Neuronal stem cell (in vitro differentiated cells): ENCODE measurements around the gene GLDN.

Experiments
- DNase-seq: peaks from one replicate; pipeline ENCODE4 v3.0.0-alpha.2; 2013; ENCODE audit warnings: low spot score
- H2AFZ ChIP-seq: one replicate; pipeline ENCODE4 v1.6.1; 2013; ENCODE audit warnings: mild to moderate bottlenecking, low read length, inconsistent platforms
- H2AK5ac ChIP-seq: 2 replicates; pipeline ENCODE4 v1.6.1; 2013; ENCODE audit warnings: low read depth, mild to moderate bottlenecking, inconsistent platforms, low read length, moderate library complexity, mixed read lengths
- H2BK120ac ChIP-seq: 2 replicates; pipeline ENCODE4 v1.6.1; 2013; ENCODE audit warnings: low read depth, mild to moderate bottlenecking, inconsistent platforms, low read length, moderate library complexity, mixed read lengths
- H2BK12ac ChIP-seq: one replicate; pipeline ENCODE4 v1.6.1; 2013; ENCODE audit warnings: low read length, inconsistent platforms
- H2BK15ac ChIP-seq: 2 replicates; pipeline ENCODE4 v1.6.1; 2013; ENCODE audit warnings: mild to moderate bottlenecking, low read length, inconsistent platforms, mixed read lengths
- H2BK5ac ChIP-seq: one replicate; pipeline ENCODE4 v1.6.1; 2013; ENCODE audit warnings: inconsistent platforms, mild to moderate bottlenecking, low read length, moderate library complexity
- H3K14ac ChIP-seq: one replicate; pipeline ENCODE4 v1.6.1; 2013; ENCODE audit warnings: low read length, inconsistent platforms
- H3K18ac ChIP-seq: 2 replicates; pipeline ENCODE4 v1.6.1; 2013; ENCODE audit warnings: low read length, inconsistent platforms
- H3K23ac ChIP-seq: 2 replicates; pipeline ENCODE4 v1.6.1; 2013; ENCODE audit warnings: low read depth, mild to moderate bottlenecking, mixed read lengths, low read length, inconsistent platforms; ENCODE audit not compliant: poor library complexity
- H3K27ac ChIP-seq: replicated peaks from 3 replicates; pipeline ENCODE4 v1.5.1; 2013; ENCODE audit warnings: low read length, inconsistent platforms
- H3K27me3 ChIP-seq, 3 experiments: 2 replicates each; pipeline ENCODE4 v1.6.1; 2013; ENCODE audit warnings: low read length in 3 of 3, mild to moderate bottlenecking in 2 of 3, inconsistent platforms in 1 of 3, low read depth in 1 of 3, mixed read lengths in 1 of 3, moderate library complexity in 1 of 3; ENCODE audit not compliant: control insufficient read depth in 3 of 3, insufficient read depth in 3 of 3
- H3K36me3 ChIP-seq, 2 donors: replicated peaks in 1 of 2; 2 replicates each; pipeline ENCODE4 v1.6.1; 2013; ENCODE audit warnings: low read length in 2 of 2; ENCODE audit not compliant: control insufficient read depth in 2 of 2, insufficient read depth in 2 of 2
- H3K4ac ChIP-seq: 2 replicates; pipeline ENCODE4 v1.6.1; 2013; ENCODE audit warnings: inconsistent platforms, mild to moderate bottlenecking, low read length, moderate library complexity
- H3K4me1 ChIP-seq, 2 donors: 1 replicate in 1 of 2; 2 replicates in 1 of 2; pipeline ENCODE4 v1.6.1; 2013; ENCODE audit warnings: low read length in 2 of 2, low read depth in 1 of 2; ENCODE audit not compliant: control insufficient read depth in 2 of 2, insufficient read depth in 1 of 2
- H3K4me2 ChIP-seq: one replicate; pipeline ENCODE4 v1.6.1; 2013; ENCODE audit warnings: mild to moderate bottlenecking, low read length, inconsistent platforms; ENCODE audit not compliant: insufficient read depth, poor library complexity, severe bottlenecking
- H3K4me3 ChIP-seq, 2 donors: 2 replicates each; pipeline ENCODE4 v1.5.1; 2013; ENCODE audit warnings: low read length in 2 of 2, mild to moderate bottlenecking in 2 of 2, inconsistent platforms in 1 of 2, moderate library complexity in 1 of 2
- H3K79me1 ChIP-seq: one replicate; pipeline ENCODE4 v1.6.1; 2013; ENCODE audit warnings: low read depth, mild to moderate bottlenecking, inconsistent platforms, low read length, moderate library complexity
- H3K9ac ChIP-seq: one replicate; pipeline ENCODE4 v1.6.1; 2013; ENCODE audit warnings: mild to moderate bottlenecking, low read depth, low read length, inconsistent platforms; ENCODE audit not compliant: poor library complexity
- H3K9me3 ChIP-seq, 2 donors: replicated peaks in 1 of 2; 2 replicates each; pipeline versions ENCODE3 to v1.6.1; 2013; ENCODE audit warnings: low read length in 2 of 2, mild to moderate bottlenecking in 2 of 2, inconsistent platforms in 1 of 2, low read depth in 1 of 2, mixed read lengths in 1 of 2, moderate library complexity in 1 of 2; ENCODE audit not compliant: control insufficient read depth in 2 of 2, insufficient read depth in 1 of 2
- H4K8ac ChIP-seq: one replicate; pipeline ENCODE4 v1.6.1; 2013; ENCODE audit warnings: low read depth, mild to moderate bottlenecking, inconsistent platforms, low read length, moderate library complexity
- H4K91ac ChIP-seq: one replicate; pipeline ENCODE4 v1.6.1; 2013; ENCODE audit warnings: low read length, low read depth, mild to moderate bottlenecking, inconsistent platforms; ENCODE audit not compliant: poor library complexity
- WGBS, 2 donors: extraction: QIAGEN DNeasy Blood & Tissue Kit; methylation state at CpG; one replicate each; pipeline ENCODE4 v1.1.7; 2013; ENCODE audit warnings: missing lambda C conversion rate in 2 of 2, mixed read lengths in 1 of 2; ENCODE audit not compliant: insufficient read length in 2 of 2, insufficient replicate concordance in 1 of 2; ENCODE audit errors: extremely low coverage in 2 of 2; 5-methylcytosine and 5-hydroxymethylcytosine counted together

GLDN gene

DNA sequence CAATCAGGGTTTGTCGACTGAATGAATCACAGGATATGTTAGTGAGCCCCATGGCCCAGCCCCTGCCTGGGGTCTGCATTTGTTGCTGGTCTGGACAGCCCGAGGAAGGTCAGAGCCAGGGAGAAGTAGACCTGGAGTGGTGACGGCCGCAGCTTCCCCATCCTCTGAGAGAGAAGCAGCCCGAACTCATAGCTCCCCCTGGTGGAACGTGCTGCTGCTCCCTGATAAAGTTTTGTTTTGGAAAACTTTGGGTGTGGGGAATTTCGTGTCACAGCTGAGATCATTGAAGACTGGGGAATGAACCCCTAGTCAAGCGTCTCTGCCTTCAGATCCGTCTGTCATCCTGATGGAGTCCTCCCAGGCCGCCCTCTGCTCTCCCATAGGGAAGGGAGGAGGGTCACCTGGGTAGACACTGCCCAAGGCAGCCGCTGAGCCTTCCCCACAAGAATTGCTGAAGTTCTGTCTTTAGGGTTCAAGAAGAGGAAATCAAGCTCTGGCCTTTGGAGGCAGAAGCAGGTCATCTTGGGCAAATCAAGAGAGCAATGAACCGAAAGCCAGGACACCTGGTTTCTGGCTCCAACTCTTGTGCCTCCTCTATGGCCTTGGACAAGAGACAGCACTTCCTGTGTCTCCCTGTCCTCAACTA, 60.5 kb downstream of the GLDN start:
- Histone ChIP-seq H2AK5ac (no peak overlapping the region), H2BK12ac (no peak overlapping the region), H4K91ac (no peak overlapping the region), H2BK120ac (no peak overlapping the region), H3K4me3 (no peak overlapping the region), H3K36me3 (no peaks in the 10 kb centered on the region), H2BK15ac (no peak overlapping the region), H3K27me3 (peaks cover 0 to 16% (median 0%) of the 10 kb centered on the region in 3 experiments), H4K8ac (no peak overlapping the region), H3K4me1 (peaks cover 0 to 6% of the 10 kb centered on the region in 2 donors), H3K4ac (no peak overlapping the region), H3K9me3 (no peaks in the 10 kb centered on the region), H2BK5ac (no peak overlapping the region), H3K18ac (peak overlapping the region; percentile 11), H3K4me2 (no peak overlapping the region), H3K79me1 (no peaks in the 10 kb centered on the region), H3K27ac (no peak overlapping the region), H3K14ac (no peak overlapping the region), H3K9ac (no peak overlapping the region), H3K23ac (no peak overlapping the region), H2AFZ (no peak overlapping the region)
- WGBS, 2 donors, result no CpG with 5 or more reads among the region's 12 CpGs
- peak; percentile 39 for DNase-seq

DNA sequence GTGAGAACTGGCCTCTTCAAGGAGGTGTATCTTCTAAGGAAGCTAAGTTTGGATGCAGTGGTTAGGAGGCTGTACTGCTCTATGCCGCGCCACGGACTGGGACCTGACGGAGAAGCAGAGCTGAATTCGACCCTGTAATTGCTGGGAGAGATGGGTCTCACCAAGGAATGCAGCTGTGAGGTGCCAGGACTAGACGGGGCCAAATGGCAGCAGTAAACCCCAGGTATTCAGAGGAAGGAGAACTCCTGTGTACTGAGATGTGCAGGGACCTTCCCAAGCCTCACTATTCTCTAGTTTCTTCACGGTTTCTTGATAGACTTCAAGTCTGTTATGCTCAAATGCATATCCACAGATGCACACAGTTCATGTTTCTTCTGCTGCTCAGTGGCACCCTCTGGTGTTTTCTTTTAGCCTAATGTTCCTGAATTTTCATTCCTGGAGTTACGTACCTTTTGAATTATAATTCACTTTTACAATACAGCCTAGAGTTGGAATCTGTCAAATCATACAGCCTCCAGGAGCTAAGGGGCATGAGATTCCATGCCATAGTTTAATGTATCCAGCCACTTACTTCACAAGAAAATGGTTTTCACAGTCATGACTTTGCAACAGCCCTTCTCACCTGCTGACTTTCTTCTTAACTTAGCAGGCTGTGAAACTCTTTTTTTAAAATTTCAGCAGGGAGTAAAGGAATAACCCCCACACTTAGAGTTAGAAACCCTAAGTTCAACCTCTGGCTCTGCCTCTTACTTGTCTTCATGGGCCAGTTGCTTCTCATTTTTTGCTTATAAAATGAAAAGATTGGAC, 61.8 kb downstream of the GLDN start:
- H2AFZ ChIP-seq, result no peak overlapping the region
- no CpG with 5 or more reads among the region's 8 CpGs for WGBS, 2 donors
- no peak overlapping the region for H4K8ac ChIP-seq
- H3K4me3 ChIP-seq, result no peak overlapping the region
- no peak overlapping the region for H2BK120ac ChIP-seq
- H2AK5ac ChIP-seq, result no peak overlapping the region
- no peak overlapping the region for H3K9ac ChIP-seq
- H3K4me2 ChIP-seq, result no peak overlapping the region
- peaks cover 0 to 5% of the 10 kb centered on the region in 2 donors for H3K4me1 ChIP-seq
- H3K36me3 ChIP-seq, result no peaks in the 10 kb centered on the region
- no peaks in the 10 kb centered on the region for H3K9me3 ChIP-seq
- no peak overlapping the region for H2BK15ac ChIP-seq
- no peak overlapping the region for H2BK12ac ChIP-seq
- no peaks in the 10 kb centered on the region for H3K79me1 ChIP-seq
- no peak overlapping the region for H3K14ac ChIP-seq
- H3K4ac ChIP-seq, result no peak overlapping the region
- no peak for DNase-seq
- H3K23ac ChIP-seq, result no peak overlapping the region
- no peak overlapping the region for H3K27ac ChIP-seq
- no peak overlapping the region for H3K18ac ChIP-seq
- H3K27me3 ChIP-seq, result peaks cover 0 to 11% (median 0%) of the 10 kb centered on the region in 3 experiments
- no peak overlapping the region for H4K91ac ChIP-seq
- no peak overlapping the region for H2BK5ac ChIP-seq

DNA sequence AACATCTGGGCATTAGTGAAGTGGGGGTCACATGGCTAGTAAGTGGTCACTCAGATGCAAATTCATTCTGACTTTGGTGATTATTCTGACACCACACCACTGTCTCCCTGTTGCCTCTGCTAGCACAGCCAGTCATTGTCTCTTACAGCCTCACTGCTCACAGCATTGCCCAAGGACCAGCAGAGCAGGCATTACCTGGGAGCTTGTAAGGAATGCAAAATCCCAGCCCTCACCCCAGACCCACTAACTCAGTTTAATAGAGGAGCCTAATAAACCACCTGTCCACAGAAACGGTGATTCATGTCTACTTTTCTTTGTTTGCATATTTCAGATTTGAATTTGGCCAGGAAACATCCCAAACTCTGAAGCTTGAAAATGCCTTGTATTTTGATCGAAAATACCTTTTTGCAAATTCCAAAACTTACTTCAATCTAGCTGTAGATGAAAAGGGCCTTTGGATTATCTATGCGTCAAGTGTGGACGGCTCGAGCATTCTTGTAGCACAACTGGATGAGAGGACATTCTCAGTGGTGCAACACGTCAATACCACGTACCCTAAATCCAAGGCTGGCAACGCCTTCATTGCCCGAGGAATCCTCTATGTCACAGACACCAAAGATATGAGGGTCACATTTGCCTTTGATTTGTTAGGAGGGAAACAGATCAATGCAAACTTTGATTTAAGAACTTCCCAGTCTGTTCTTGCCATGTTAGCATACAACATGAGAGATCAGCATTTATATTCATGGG, 62.7 kb downstream of the GLDN start:
- no peaks in the 10 kb centered on the region for H3K36me3 ChIP-seq
- H4K8ac ChIP-seq, result no peak overlapping the region
- no peak overlapping the region for H2BK120ac ChIP-seq
- no peak overlapping the region for H2BK12ac ChIP-seq
- H2BK5ac ChIP-seq, result no peak overlapping the region
- no CpG with 5 or more reads among the region's 9 CpGs for WGBS, 2 donors
- no peak overlapping the region for H3K27ac ChIP-seq
- no peak overlapping the region for H2BK15ac ChIP-seq
- DNase-seq, result no peak
- H3K4me1 ChIP-seq, result no peaks in the 10 kb centered on the region
- no peak overlapping the region for H3K4ac ChIP-seq
- H3K4me2 ChIP-seq, result no peak overlapping the region
- H3K18ac ChIP-seq, result no peak overlapping the region
- no peak overlapping the region for H4K91ac ChIP-seq
- no peaks in the 10 kb centered on the region for H3K79me1 ChIP-seq
- peaks cover 0 to 9% (median 0%) of the 10 kb centered on the region in 3 experiments for H3K27me3 ChIP-seq
- no peak overlapping the region for H3K23ac ChIP-seq
- H3K4me3 ChIP-seq, result no peak overlapping the region
- no peaks in the 10 kb centered on the region for H3K9me3 ChIP-seq
- H3K9ac ChIP-seq, result no peak overlapping the region
- no peak overlapping the region for H2AFZ ChIP-seq
- no peak overlapping the region for H3K14ac ChIP-seq
- no peak overlapping the region for H2AK5ac ChIP-seq
